ENCODE results near the gene CCR5AS.

CCR5AS gene

DNA sequence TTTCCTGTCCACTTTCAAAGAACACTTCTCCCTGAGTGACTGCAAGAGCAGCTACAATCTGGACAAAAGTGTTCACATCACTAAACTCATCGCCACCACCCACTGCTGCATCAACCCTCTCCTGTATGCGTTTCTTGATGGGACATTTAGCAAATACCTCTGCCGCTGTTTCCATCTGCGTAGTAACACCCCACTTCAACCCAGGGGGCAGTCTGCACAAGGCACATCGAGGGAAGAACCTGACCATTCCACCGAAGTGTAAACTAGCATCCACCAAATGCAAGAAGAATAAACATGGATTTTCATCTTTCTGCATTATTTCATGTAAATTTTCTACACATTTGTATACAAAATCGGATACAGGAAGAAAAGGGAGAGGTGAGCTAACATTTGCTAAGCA lies 2.0 kb upstream of the CCR5AS start:
- H3K27me3 ChIP-seq (ENCODE audit: control insufficient read depth in 2 of 2, insufficient read depth in 2 of 2, low read length in 2 of 2), result no peaks in the 10 kb centered on the region
- Mint-ChIP-seq H3K9me3 (no peaks in the 10 kb centered on the region), H3K36me3 (peaks cover 21 to 26% of the 10 kb centered on the region in 2 donors), H3K27me3 (ENCODE audit: low read depth in 3 of 3) (peaks cover 0 to 8% (median 0%) of the 10 kb centered on the region in 3 donors), H3K4me3 (peak overlapping the region in 1 of 2 donors; percentile 31), H3K27ac (peak overlapping the region in 2 of 7 donors; percentile 50 to 100), H3K4me1 (peaks cover 66% of the 10 kb centered on the region)
- DNase-seq, result no peak
- H3K9me3 ChIP-seq (replicated peaks in 1 of 2; ENCODE audit: control insufficient read depth in 1 of 2, insufficient read depth in 1 of 2, low read length in 2 of 2), result no peaks in the 10 kb centered on the region
- no peak overlapping the region for H3K9ac ChIP-seq (ENCODE audit: insufficient read depth, low read length, poor library complexity, severe bottlenecking)
- no peak overlapping the region for H2AFZ ChIP-seq (ENCODE audit: insufficient read depth, low read depth, low read length, poor library complexity, severe bottlenecking)
- H3K4me1 ChIP-seq (ENCODE audit: control insufficient read depth in 1 of 2, insufficient read depth in 2 of 2, low read length in 2 of 2), result peaks cover 43 to 55% of the 10 kb centered on the region in 2 donors
- intact Hi-C loops (cut with micrococcal nuclease), result loop anchor here in 1 of 2 donors (5.0 to 10.0 kb wide), 3 partner anchors 42 to 1242 kb away; no protein-coding TSS in a partner anchor
- no peaks in the 10 kb centered on the region for H4K20me1 ChIP-seq (ENCODE audit: insufficient read depth, low read length)
- H3K4me3 ChIP-seq (replicated peaks in 1 of 3; ENCODE audit: low read depth in 2 of 3, low read length in 3 of 3), result no peak overlapping the region
- TF ChIP-seq, protein P1, sequence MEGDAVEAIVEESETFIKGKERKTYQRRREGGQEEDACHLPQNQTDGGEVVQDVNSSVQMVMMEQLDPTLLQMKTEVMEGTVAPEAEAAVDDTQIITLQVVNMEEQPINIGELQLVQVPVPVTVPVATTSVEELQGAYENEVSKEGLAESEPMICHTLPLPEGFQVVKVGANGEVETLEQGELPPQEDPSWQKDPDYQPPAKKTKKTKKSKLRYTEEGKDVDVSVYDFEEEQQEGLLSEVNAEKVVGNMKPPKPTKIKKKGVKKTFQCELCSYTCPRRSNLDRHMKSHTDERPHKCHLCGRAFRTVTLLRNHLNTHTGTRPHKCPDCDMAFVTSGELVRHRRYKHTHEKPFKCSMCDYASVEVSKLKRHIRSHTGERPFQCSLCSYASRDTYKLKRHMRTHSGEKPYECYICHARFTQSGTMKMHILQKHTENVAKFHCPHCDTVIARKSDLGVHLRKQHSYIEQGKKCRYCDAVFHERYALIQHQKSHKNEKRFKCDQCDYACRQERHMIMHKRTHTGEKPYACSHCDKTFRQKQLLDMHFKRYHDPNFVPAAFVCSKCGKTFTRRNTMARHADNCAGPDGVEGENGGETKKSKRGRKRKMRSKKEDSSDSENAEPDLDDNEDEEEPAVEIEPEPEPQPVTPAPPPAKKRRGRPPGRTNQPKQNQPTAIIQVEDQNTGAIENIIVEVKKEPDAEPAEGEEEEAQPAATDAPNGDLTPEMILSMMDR (IDR thresholded peaks at IDR 0.05), result no peak
- WGBS (ENCODE audit: insufficient coverage), result 100% methylated on average over 2 of the region's 7 CpGs
- peaks cover 6 to 9% of the 10 kb centered on the region in 2 donors for H3K36me3 ChIP-seq (replicated peaks in 1 of 2; ENCODE audit: control insufficient read depth in 1 of 2, insufficient read depth in 2 of 2, low read length in 2 of 2)
- no peak overlapping the region for H3K27ac ChIP-seq (ENCODE audit: low read depth in 1 of 2, low read length in 2 of 2)
- H3K79me2 ChIP-seq (ENCODE audit: insufficient read depth, low read length), result peaks cover 10% of the 10 kb centered on the region
- H3K4me2 ChIP-seq (replicated peaks; ENCODE audit: extremely low read depth, low read length, poor library complexity, severe bottlenecking), result no peak overlapping the region

DNA sequence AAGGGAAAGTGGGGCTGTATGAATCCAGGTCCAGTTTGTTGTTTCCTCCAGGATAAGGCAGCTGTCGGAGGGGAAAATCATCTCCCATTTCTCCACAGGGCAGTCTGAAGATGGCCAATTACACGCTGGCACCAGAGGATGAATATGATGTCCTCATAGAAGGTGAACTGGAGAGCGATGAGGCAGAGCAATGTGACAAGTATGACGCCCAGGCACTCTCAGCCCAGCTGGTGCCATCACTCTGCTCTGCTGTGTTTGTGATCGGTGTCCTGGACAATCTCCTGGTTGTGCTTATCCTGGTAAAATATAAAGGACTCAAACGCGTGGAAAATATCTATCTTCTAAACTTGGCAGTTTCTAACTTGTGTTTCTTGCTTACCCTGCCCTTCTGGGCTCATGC lies 1.1 kb upstream of the CCR5AS start:
- peak overlapping the region; percentile 34 to 74 (median 55) for H3K4me3 ChIP-seq (replicated peaks in 1 of 3; ENCODE audit: low read depth in 2 of 3, low read length in 3 of 3)
- H3K4me2 ChIP-seq (replicated peaks; ENCODE audit: extremely low read depth, low read length, poor library complexity, severe bottlenecking), result peak overlapping the region; percentile 68

More for the DNA sequence above, 1.1 kb upstream of the CCR5AS start:
- intact Hi-C loops (cut with micrococcal nuclease), result loop anchor here in 1 of 2 donors (2.0 to 10.0 kb wide), 4 partner anchors 41 to 1241 kb away; no protein-coding TSS in a partner anchor
- peaks cover 67% of the 10 kb centered on the region for H3K4me1 Mint-ChIP-seq
- no peaks in the 10 kb centered on the region for H4K20me1 ChIP-seq (ENCODE audit: insufficient read depth, low read length)
- peak overlapping the region; percentile 97 to 100 for H3K27ac ChIP-seq (ENCODE audit: low read depth in 1 of 2, low read length in 2 of 2)
- peak in 1 of 3 donors; percentile 59 for DNase-seq
- H3K36me3 Mint-ChIP-seq, result peaks cover 21 to 29% of the 10 kb centered on the region in 2 donors
- no peaks in the 10 kb centered on the region for H3K9me3 ChIP-seq (replicated peaks in 1 of 2; ENCODE audit: control insufficient read depth in 1 of 2, insufficient read depth in 1 of 2, low read length in 2 of 2)
- no peaks in the 10 kb centered on the region for H3K27me3 ChIP-seq (ENCODE audit: control insufficient read depth in 2 of 2, insufficient read depth in 2 of 2, low read length in 2 of 2)
- H3K9ac ChIP-seq (ENCODE audit: insufficient read depth, low read length, poor library complexity, severe bottlenecking), result peak overlapping the region; percentile 85
- H3K27me3 Mint-ChIP-seq (ENCODE audit: low read depth in 3 of 3), result peaks cover 0 to 8% (median 0%) of the 10 kb centered on the region in 3 donors
- no peaks in the 10 kb centered on the region for H3K9me3 Mint-ChIP-seq
- peaks cover 10% of the 10 kb centered on the region for H3K79me2 ChIP-seq (ENCODE audit: insufficient read depth, low read length)
- H3K27ac Mint-ChIP-seq, result peak overlapping the region; percentile 100
- WGBS (ENCODE audit: insufficient coverage), result 93% methylated on average over 6 of the region's 7 CpGs
- H3K4me1 ChIP-seq (ENCODE audit: control insufficient read depth in 1 of 2, insufficient read depth in 2 of 2, low read length in 2 of 2), result peaks cover 43 to 55% of the 10 kb centered on the region in 2 donors
- H3K4me3 Mint-ChIP-seq, result peak overlapping the region; percentile 81 to 95
- peaks cover 6 to 9% of the 10 kb centered on the region in 2 donors for H3K36me3 ChIP-seq (replicated peaks in 1 of 2; ENCODE audit: control insufficient read depth in 1 of 2, insufficient read depth in 2 of 2, low read length in 2 of 2)
- peak overlapping the region; percentile 56 for H2AFZ ChIP-seq (ENCODE audit: insufficient read depth, low read depth, low read length, poor library complexity, severe bottlenecking)
- TF ChIP-seq, protein P1 (IDR thresholded peaks at IDR 0.05), result no peak

Data from CD14-positive monocyte (primary cell).